HepG2 (cell line): ENCODE results near the gene VENTX.

Source experiments
- DPF2 ChIP-seq: sonication (generic); formaldehyde crosslinking; IDR thresholded peaks from 2 replicates; pipeline ENCODE4 v1.4.0; 2020; ENCODE audit warnings: mild to moderate bottlenecking, low read depth, missing genetic modification reagents, borderline replicate concordance
- MBNL3 ChIP-seq: fragments of 250-450 bp; sonication (Bioruptor Pico); conservative IDR thresholded peaks from 2 replicates; pipeline ENCODE4 v1.8.0; 2022; ENCODE audit warnings: mild to moderate bottlenecking, inconsistent platforms
- POLR2A ChIP-seq, 2 experiments: IDR thresholded peaks; 2 replicates each; pipeline ENCODE4 v1.6.1; 2011; ENCODE audit warnings: low read depth in 2 of 2, low read length in 2 of 2, mild to moderate bottlenecking in 1 of 2, moderate library complexity in 1 of 2; ENCODE audit not compliant: insufficient read depth in 1 of 2
- ZNF792 ChIP-seq: IDR thresholded peaks from 2 replicates; pipeline ENCODE4 v1.6.1; 2016
- TF ChIP-seq, protein P1 (sequence below): IDR thresholded peaks from 2 replicates; pipeline ENCODE4 v1.6.1; 2012; ENCODE audit warnings: inconsistent platforms

DNA sequence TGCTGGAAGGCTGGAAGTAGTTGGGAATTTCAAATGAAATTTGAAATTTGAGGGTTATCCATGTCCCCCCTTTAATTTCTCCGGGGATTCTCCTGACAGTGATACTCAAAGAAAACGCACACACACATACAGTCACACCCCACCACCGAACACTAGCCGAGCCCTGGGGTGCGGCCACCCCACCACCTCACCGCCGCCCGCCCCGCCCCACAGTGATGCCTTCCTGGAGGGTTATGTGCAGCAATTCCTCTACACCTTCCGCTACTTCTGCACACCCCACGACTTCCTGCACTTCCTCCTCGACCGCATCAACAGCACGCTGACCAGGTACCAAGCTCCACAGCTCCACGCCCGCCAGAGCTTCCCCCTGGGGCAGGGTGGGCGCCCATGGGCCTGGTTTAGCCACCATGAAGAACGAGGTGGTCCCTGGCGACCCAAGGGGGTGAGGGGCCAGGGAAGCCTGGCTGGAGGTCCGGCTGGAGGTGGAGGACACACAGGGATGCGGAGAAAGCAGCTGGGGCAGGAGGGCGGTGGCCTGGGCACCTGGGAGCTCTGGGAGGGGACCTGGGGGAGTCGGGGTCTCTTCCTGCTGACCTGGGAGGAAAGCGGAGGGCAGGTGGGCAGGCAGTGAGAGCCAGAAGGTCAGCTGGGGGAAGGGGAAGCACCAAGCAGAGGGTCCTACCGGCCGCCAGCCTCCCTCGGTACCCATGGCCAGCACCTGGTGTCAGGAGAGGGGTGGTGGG is 27.1 kb upstream of the VENTX start:
- TF ChIP-seq DPF2 (CRISPR knock-in tag) (no peak), MBNL3 (CRISPR knock-in tag) (no peak), POLR2A (IDR thresholded peaks at IDR 0.05; ENCODE audit: insufficient read depth in 1 of 2, low read depth in 2 of 2, low read length in 2 of 2) (no peak), ZNF792 (CRISPR knock-in tag) (no peak)
- TF ChIP-seq, protein P1, sequence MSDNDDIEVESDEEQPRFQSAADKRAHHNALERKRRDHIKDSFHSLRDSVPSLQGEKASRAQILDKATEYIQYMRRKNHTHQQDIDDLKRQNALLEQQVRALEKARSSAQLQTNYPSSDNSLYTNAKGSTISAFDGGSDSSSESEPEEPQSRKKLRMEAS = no peak
